Thoracic aorta (tissue), 2 donors: Measurements from ENCODE around the gene ADGRG1. TPM values are rescaled to one million over a fixed set of nuclear protein-coding genes. Genes with fewer than 3 reads are reported as not detected.
"Not testable (repeated sequence)": the region's sequence is repeated elsewhere in the genome, so short reads cannot be mapped to it uniquely, and the experiment has no call there.

Experiments
- ATAC-seq: fragments of 150-250 bp; one replicate; pipeline ENCODE4 v1.8.0; 2017; ENCODE audit warnings: low read depth; ENCODE audit not compliant: insufficient number of reproducible peaks, low FRiP score
- DNase-seq: peaks from one replicate; pipeline ENCODE4 v3.0.0-alpha.2; 2020; ENCODE audit warnings: low spot score
- H3K27ac ChIP-seq, 2 donors: fragments of 200-600 bp; sonication (generic); 1 replicate in 1 of 2; 2 replicates in 1 of 2; pipeline ENCODE4 v1.5.1; 2016; ENCODE audit warnings: mild to moderate bottlenecking in 2 of 2, moderate library complexity in 2 of 2
- H3K27me3 ChIP-seq: fragments of 200-600 bp; sonication (generic); replicated peaks from 2 replicates; pipeline ENCODE4 v1.6.0; 2016; ENCODE audit warnings: mild to moderate bottlenecking; ENCODE audit not compliant: insufficient read depth
- H3K36me3 ChIP-seq: fragments of 200-600 bp; sonication (generic); one replicate; pipeline ENCODE4 v1.5.1; 2016
- H3K4me1 ChIP-seq, 2 donors: fragments of 200-600 bp; sonication (generic); 1 replicate in 1 of 2; 2 replicates in 1 of 2; pipeline versions ENCODE4 v1.5.1 to v1.6.0; 2016; ENCODE audit warnings: low read depth in 2 of 2, mild to moderate bottlenecking in 1 of 2; ENCODE audit not compliant: control insufficient read depth in 1 of 2
- H3K4me3 ChIP-seq: fragments of 200-600 bp; sonication (generic); 2 replicates; pipeline ENCODE4 v1.5.1; 2016; ENCODE audit warnings: mild to moderate bottlenecking
- H3K9me3 ChIP-seq: fragments of 200-600 bp; sonication (generic); 2 replicates; pipeline ENCODE4 v1.5.1; 2016
- CTCF ChIP-seq: fragments of 200-600 bp; sonication (generic); IDR thresholded peaks from one replicate; pipeline ENCODE4 v1.5.1; 2019; ENCODE audit warnings: antibody characterized with exemption
- total RNA-seq, 2 donors: library from RNA; depleted of rRNA; stranded (reverse); fragments of >200 nt; gene quantifications; one replicate each; pipeline versions ENCODE4 v1.1.0 to v1.2.3, GENCODE V29; 2016

ADGRG1 gene
- total RNA-seq, 2 donors from 2014 or later: 5.4 to 79.1 TPM

- H3K27me3 ChIP-seq: no peaks in the 10 kb centered on the region
- no peaks in the 10 kb centered on the region for H3K4me1 ChIP-seq
- H3K36me3 ChIP-seq: no peaks in the 10 kb centered on the region
- H3K9me3 ChIP-seq: no peaks in the 10 kb centered on the region
- no peak overlapping the region for H3K4me3 ChIP-seq
- TF ChIP-seq CTCF: no peak
- DNase-seq: no peak
- ATAC-seq: no peak
- no peak overlapping the region for H3K27ac ChIP-seq
Measured at GRCh38 chr16:57709663-57710062, 81.2 kb downstream of the ADGRG1 start.

GRCh38 chr16:57711346-57711745 is 82.9 kb downstream of the ADGRG1 start:
- H3K27me3 ChIP-seq: no peaks in the 10 kb centered on the region
- DNase-seq (no peak), ATAC-seq (no peak)
- H3K4me1 ChIP-seq: no peaks in the 10 kb centered on the region
- H3K36me3 ChIP-seq: no peaks in the 10 kb centered on the region
- no peaks in the 10 kb centered on the region for H3K9me3 ChIP-seq
- TF ChIP-seq CTCF: no peak
- H3K4me3 ChIP-seq: no peak overlapping the region
- H3K27ac ChIP-seq: no peak overlapping the region

- Histone ChIP-seq H3K27ac (no peak overlapping the region), H3K4me1 (no peaks in the 10 kb centered on the region), H3K36me3 (no peaks in the 10 kb centered on the region), H3K27me3 (no peaks in the 10 kb centered on the region), H3K9me3 (no peaks in the 10 kb centered on the region), H3K4me3 (no peak overlapping the region)
- DNase-seq: no peak
- TF ChIP-seq CTCF: no peak
- ATAC-seq: no peak
Measured at GRCh38 chr16:57711993-57712392, 83.6 kb downstream of the ADGRG1 start.

- H3K27me3 ChIP-seq, H3K36me3 ChIP-seq, H3K9me3 ChIP-seq, H3K4me3 ChIP-seq, DNase-seq, H3K4me1 ChIP-seq, ATAC-seq, H3K27ac ChIP-seq: not testable (repeated sequence)
Measured at GRCh38 chr16:57712569-57712968, 84.1 kb downstream of the ADGRG1 start.

- H3K27me3 ChIP-seq: no peaks in the 10 kb centered on the region
- DNase-seq: no peak
- H3K4me1 ChIP-seq: no peaks in the 10 kb centered on the region
- TF ChIP-seq CTCF: no peak
- no peak overlapping the region for H3K27ac ChIP-seq
- ATAC-seq: no peak
- H3K4me3 ChIP-seq: no peak overlapping the region
- H3K9me3 ChIP-seq: no peaks in the 10 kb centered on the region
- H3K36me3 ChIP-seq: no peaks in the 10 kb centered on the region
Measured at GRCh38 chr16:57713596-57713995, 85.2 kb downstream of the ADGRG1 start.

GRCh38 chr16:57714047-57714446 is 85.6 kb downstream of the ADGRG1 start:
- H3K4me3 ChIP-seq: no peak overlapping the region
- no peak overlapping the region for H3K27ac ChIP-seq
- no peak for TF ChIP-seq CTCF
- ATAC-seq (no peak), DNase-seq (no peak)
- no peaks in the 10 kb centered on the region for H3K36me3 ChIP-seq
- H3K27me3 ChIP-seq: no peaks in the 10 kb centered on the region
- no peaks in the 10 kb centered on the region for H3K9me3 ChIP-seq
- no peaks in the 10 kb centered on the region for H3K4me1 ChIP-seq

Other genes with a start within 250 kb of the ADGRG1 start
- gene CCL17, start 223.9 kb upstream of the ADGRG1 start, total RNA-seq: not detected
- gene CIAPIN1, start 181.2 kb upstream of the ADGRG1 start, total RNA-seq: 10 to 100 TPM; 18.1 to 25.0 TPM
- gene COQ9, start 181.2 kb upstream of the ADGRG1 start, total RNA-seq: 10 to 100 TPM; 29.5 to 33.5 TPM
- 100 to 1,000 TPM; 110 to 130 TPM for gene POLR2C, start 166.0 kb upstream of the ADGRG1 start, total RNA-seq
- 10 to 100 TPM; 43.2 to 70.1 TPM for gene DOK4, start 142.1 kb upstream of the ADGRG1 start, total RNA-seq
- 10 to 100 TPM; 26.4 to 43.2 TPM for gene CCDC102A, start 92.1 kb upstream of the ADGRG1 start, total RNA-seq
- gene ADGRG5, start 86.0 kb upstream of the ADGRG1 start, total RNA-seq: under 1 TPM in 1 of 2 donors, not detected in 1; 0.27 TPM
- gene ADGRG3, start 39.7 kb downstream of the ADGRG1 start, total RNA-seq: 1 to 10 TPM in 1 of 2 donors, under 1 TPM in 1; 0.41 to 5.1 TPM
- gene DRC7, start 66.2 kb downstream of the ADGRG1 start, total RNA-seq: not detected
- 10 to 100 TPM in 1 of 2 donors, 1 to 10 TPM in 1; 9.0 to 16.2 TPM for gene KATNB1, start 107.1 kb downstream of the ADGRG1 start, total RNA-seq
- 100 to 1,000 TPM; 109 to 123 TPM for gene KIFC3, start 173.9 kb downstream of the ADGRG1 start, total RNA-seq